ENCODE measurements around the gene ANKRD44.

ANKRD44 gene

GRCh38 chr2:197055045-197055444, 255.5 kb downstream of the ANKRD44 start:
- no peak for TF ChIP-seq CTCF (IDR thresholded peaks at IDR 0.05; ENCODE audit: poor library complexity, severe bottlenecking)
- ATAC-seq (ENCODE audit: low read depth): no peak

GRCh38 chr2:197054437-197054836, 256.1 kb downstream of the ANKRD44 start:
- ATAC-seq (ENCODE audit: low read depth): peak; percentile 27; the same call in 1 of the 3 replicates
- Histone ChIP-seq H3K9me3 (ENCODE audit: severe bottlenecking) (no peaks in the 10 kb centered on the region), H3K36me3 (ENCODE audit: low read depth) (no peaks in the 10 kb centered on the region), H3K27ac (ENCODE audit: poor library complexity, severe bottlenecking) (no peak overlapping the region), H3K4me3 (ENCODE audit: severe bottlenecking) (no peak overlapping the region), H3K4me1 (ENCODE audit: insufficient read depth, poor library complexity, severe bottlenecking) (no peaks in the 10 kb centered on the region), H3K27me3 (ENCODE audit: insufficient read depth, poor library complexity, severe bottlenecking) (no peaks in the 10 kb centered on the region)
- DNase-seq (ENCODE audit: low spot score): no peak
- TF ChIP-seq CTCF (IDR thresholded peaks at IDR 0.05; ENCODE audit: poor library complexity, severe bottlenecking): no peak

More at GRCh38 chr2:197055045-197055444, 255.5 kb downstream of the ANKRD44 start:
- H3K36me3 ChIP-seq (ENCODE audit: low read depth): no peaks in the 10 kb centered on the region
- H3K27ac ChIP-seq (ENCODE audit: poor library complexity, severe bottlenecking): no peak overlapping the region
- H3K27me3 ChIP-seq (ENCODE audit: insufficient read depth, poor library complexity, severe bottlenecking): no peaks in the 10 kb centered on the region
- H3K4me3 ChIP-seq (ENCODE audit: severe bottlenecking): no peak overlapping the region
- no peaks in the 10 kb centered on the region for H3K9me3 ChIP-seq (ENCODE audit: severe bottlenecking)
- DNase-seq (ENCODE audit: low spot score): no peak
- no peaks in the 10 kb centered on the region for H3K4me1 ChIP-seq (ENCODE audit: insufficient read depth, poor library complexity, severe bottlenecking)

GRCh38 chr2:197052356-197052755, 258.2 kb downstream of the ANKRD44 start:
- no peak overlapping the region for H3K4me3 ChIP-seq (ENCODE audit: severe bottlenecking)
- DNase-seq (ENCODE audit: low spot score) (no peak), ATAC-seq (ENCODE audit: low read depth) (no peak)
- H3K27ac ChIP-seq (ENCODE audit: poor library complexity, severe bottlenecking): no peak overlapping the region
- H3K4me1 ChIP-seq (ENCODE audit: insufficient read depth, poor library complexity, severe bottlenecking): no peaks in the 10 kb centered on the region
- H3K27me3 ChIP-seq (ENCODE audit: insufficient read depth, poor library complexity, severe bottlenecking): no peaks in the 10 kb centered on the region
- no peaks in the 10 kb centered on the region for H3K36me3 ChIP-seq (ENCODE audit: low read depth)
- TF ChIP-seq CTCF (IDR thresholded peaks at IDR 0.05; ENCODE audit: poor library complexity, severe bottlenecking): no peak
- H3K9me3 ChIP-seq (ENCODE audit: severe bottlenecking): no peaks in the 10 kb centered on the region

- Histone ChIP-seq H3K9me3 (ENCODE audit: severe bottlenecking) (no peaks in the 10 kb centered on the region), H3K27ac (ENCODE audit: poor library complexity, severe bottlenecking) (no peak overlapping the region), H3K27me3 (ENCODE audit: insufficient read depth, poor library complexity, severe bottlenecking) (no peaks in the 10 kb centered on the region), H3K4me1 (ENCODE audit: insufficient read depth, poor library complexity, severe bottlenecking) (no peaks in the 10 kb centered on the region), H3K4me3 (ENCODE audit: severe bottlenecking) (no peak overlapping the region), H3K36me3 (ENCODE audit: low read depth) (no peaks in the 10 kb centered on the region)
- DNase-seq (ENCODE audit: low spot score) (no peak), ATAC-seq (ENCODE audit: low read depth) (no peak)
- no peak for TF ChIP-seq CTCF (IDR thresholded peaks at IDR 0.05; ENCODE audit: poor library complexity, severe bottlenecking)
These were observed 265.5 kb downstream of the ANKRD44 start for GRCh38 chr2:197045115-197045514.

GRCh38 chr2:197042739-197043196, 267.8 kb downstream of the ANKRD44 start:
- no peak overlapping the region for H3K4me3 ChIP-seq (ENCODE audit: severe bottlenecking)
- H3K4me1 ChIP-seq (ENCODE audit: insufficient read depth, poor library complexity, severe bottlenecking): no peaks in the 10 kb centered on the region
- ATAC-seq (ENCODE audit: low read depth): no peak
- DNase-seq (ENCODE audit: low spot score): no peak
- no peak for TF ChIP-seq CTCF (IDR thresholded peaks at IDR 0.05; ENCODE audit: poor library complexity, severe bottlenecking)
- no peaks in the 10 kb centered on the region for H3K9me3 ChIP-seq (ENCODE audit: severe bottlenecking)
- no peak overlapping the region for H3K27ac ChIP-seq (ENCODE audit: poor library complexity, severe bottlenecking)
- H3K27me3 ChIP-seq (ENCODE audit: insufficient read depth, poor library complexity, severe bottlenecking): no peaks in the 10 kb centered on the region
- H3K36me3 ChIP-seq (ENCODE audit: low read depth): no peaks in the 10 kb centered on the region
